T-cell (primary cell): Measurements from ENCODE around the gene RBBP5. TPM values are rescaled to one million over a fixed set of nuclear protein-coding genes. Genes with fewer than 3 reads are reported as not detected.

ENCODE experiments used
- ATAC-seq, 4 experiments: fragments of 200-7000 bp in 3 of 4; fragments of 150-1000 bp in 1 of 4; cut with Tn5 transposase; replicated peaks in 1 of 4; 1 replicate in 3 of 4; 2 replicates in 1 of 4; pipeline ENCODE4 v1.10.0; 2021; ENCODE audit warnings: moderate library complexity in 3 of 4, mild to moderate bottlenecking in 2 of 4, moderate number of reproducible peaks in 1 of 4
- CTCF ChIA-PET, 2 donors: fragments of 300-600 bp; sonication (Branson Sonifier 250); formaldehyde crosslinking; loops; one replicate each; lab custom pipeline; 2022; ENCODE audit warnings: antibody characterized with exemption in 2 of 2; lab: Charles Lee
- POLR2A ChIA-PET, 2 donors: fragments of 300-600 bp; sonication (Branson Sonifier 250); formaldehyde crosslinking; loops; one replicate each; lab custom pipeline; 2022; ENCODE audit warnings: antibody characterized with exemption in 2 of 2; lab: Charles Lee
- DNase-seq, 35 experiments: peaks; one replicate each; pipeline versions ENCODE4 v3.0.0 to v3.0.0-alpha.2; 2013 to 2023
- H3K27ac ChIP-seq: one replicate; pipeline ENCODE4 v1.5.1; 2013; ENCODE audit warnings: low read length
- H3K27me3 ChIP-seq, 2 experiments: replicated peaks in 1 of 2; 1 replicate in 1 of 2; 2 replicates in 1 of 2; pipeline versions ENCODE4 v1.6.1 to v1.7.0; 2013; ENCODE audit warnings: low read length in 1 of 2, mixed read lengths in 1 of 2; ENCODE audit not compliant: control insufficient read depth in 2 of 2, insufficient read depth in 2 of 2; ENCODE audit errors: extremely low read depth in 1 of 2
- H3K36me3 ChIP-seq, 2 donors: 1 replicate in 1 of 2; 2 replicates in 1 of 2; pipeline versions ENCODE4 v1.6.1 to v1.7.0; 2013; ENCODE audit warnings: low read length in 1 of 2; ENCODE audit not compliant: control insufficient read depth in 2 of 2, insufficient read depth in 1 of 2; ENCODE audit errors: extremely low read depth in 1 of 2
- H3K4me1 ChIP-seq, 2 experiments: 1 replicate in 1 of 2; 2 replicates in 1 of 2; pipeline versions ENCODE4 v1.6.1 to v1.7.0; 2013; ENCODE audit warnings: low read length in 2 of 2, mixed read lengths in 1 of 2; ENCODE audit not compliant: insufficient read depth in 2 of 2, control insufficient read depth in 1 of 2; ENCODE audit errors: extremely low read depth in 1 of 2
- H3K4me3 ChIP-seq, 2 donors: 1 replicate in 1 of 2; 2 replicates in 1 of 2; pipeline versions ENCODE4 v1.5.1 to v1.7.0; 2013; ENCODE audit warnings: mild to moderate bottlenecking in 2 of 2, low read length in 1 of 2, moderate library complexity in 1 of 2; ENCODE audit not compliant: control insufficient read depth in 1 of 2; ENCODE audit errors: extremely low read depth in 1 of 2
- H3K9me3 ChIP-seq: 2 replicates; pipeline ENCODE4 v1.7.0; 2013
- H3K27ac Mint-ChIP-seq, 2 donors: one replicate each; pipeline ENCODE4 v1.8.0; 2020 to 2021; ENCODE audit warnings: mild to moderate bottlenecking in 2 of 2, mixed read lengths in 2 of 2
- H3K27me3 Mint-ChIP-seq, 2 donors: one replicate each; pipeline ENCODE4 v1.8.0; 2021 to 2022; ENCODE audit warnings: mixed read lengths in 2 of 2
- H3K36me3 Mint-ChIP-seq: one replicate; pipeline ENCODE4 v1.8.0; 2021; ENCODE audit warnings: mixed read lengths
- H3K4me1 Mint-ChIP-seq, 3 donors: one replicate each; pipeline ENCODE4 v1.8.0; 2020 to 2022; ENCODE audit warnings: mixed read lengths in 3 of 3, mild to moderate bottlenecking in 1 of 3
- H3K4me3 Mint-ChIP-seq, 3 donors: one replicate each; pipeline ENCODE4 v1.8.0; 2020 to 2022; ENCODE audit warnings: mild to moderate bottlenecking in 3 of 3, mixed read lengths in 3 of 3, moderate library complexity in 3 of 3
- H3K9me3 Mint-ChIP-seq, 3 donors: one replicate each; pipeline ENCODE4 v1.8.0; 2020 to 2022; ENCODE audit warnings: mixed read lengths in 3 of 3
- WGBS: methylation state at CpG from one replicate; pipeline ENCODE4 v1.1.5; 2013; ENCODE audit warnings: missing lambda C conversion rate; ENCODE audit not compliant: insufficient coverage; 5-methylcytosine and 5-hydroxymethylcytosine counted together
- total RNA-seq, 35 experiments: library from RNA in 6 of 35; stranded (reverse) in 6 of 35; fragments of 120-200 nt in 1 of 35; gene quantifications; one replicate each; pipeline versions ENCODE4 v1.2.1 to v1.2.4 and lab custom pipeline; 2013 to 2026

Gene RBBP5
- total RNA-seq, 5 donors from 2014 or later (not counting 1 experiment from before 2014, with no cell fraction given), result 13.9 to 24.3 (median 22.3) TPM

- Mint-ChIP-seq H3K27me3 (no peaks in the 10 kb centered on the region), H3K9me3 (no peaks in the 10 kb centered on the region), H3K4me3 (no peak overlapping the region), H3K36me3 (no peaks in the 10 kb centered on the region), H3K4me1 (peaks cover 6 to 12% (median 10%) of the 10 kb centered on the region in 3 donors), H3K27ac (no peak overlapping the region)
- H3K9me3 ChIP-seq, result no peaks in the 10 kb centered on the region
- no peaks in the 10 kb centered on the region for H3K36me3 ChIP-seq
- H3K27ac ChIP-seq, result no peak overlapping the region
- CTCF ChIA-PET, result no interaction called here
- H3K4me1 ChIP-seq, result peaks cover 0 to 9% of the 10 kb centered on the region in 2 experiments
- H3K27me3 ChIP-seq, result no peaks in the 10 kb centered on the region
- POLR2A ChIA-PET, result interaction anchor here in 1 of 2 donors (0.5 kb wide), 1 partner anchor 12 kb away, joined by 3 read pairs; no protein-coding TSS in a partner anchor
- no CpG with 5 or more reads among the region's 4 CpGs for WGBS
- ATAC-seq (no peak), DNase-seq (no peak)
- H3K4me3 ChIP-seq, result no peak overlapping the region
Observed at GRCh38 chr1:205140113-205140512, 18.3 kb upstream of the RBBP5 start.

- Mint-ChIP-seq H3K36me3 (no peaks in the 10 kb centered on the region), H3K4me1 (peaks cover 6 to 12% (median 10%) of the 10 kb centered on the region in 3 donors), H3K27me3 (no peaks in the 10 kb centered on the region), H3K9me3 (no peaks in the 10 kb centered on the region), H3K4me3 (no peak overlapping the region), H3K27ac (no peak overlapping the region)
- H3K36me3 ChIP-seq, result no peaks in the 10 kb centered on the region
- no peak overlapping the region for H3K4me3 ChIP-seq
- 70% methylated on average over 1 of the region's 3 CpGs for WGBS
- H3K27me3 ChIP-seq, result no peaks in the 10 kb centered on the region
- no peak overlapping the region for H3K27ac ChIP-seq
- H3K4me1 ChIP-seq, result peaks cover 0 to 9% of the 10 kb centered on the region in 2 experiments
- no peaks in the 10 kb centered on the region for H3K9me3 ChIP-seq
- DNase-seq, result no peak
- CTCF ChIA-PET, result no interaction called here
- no peak for ATAC-seq
- POLR2A ChIA-PET, result no interaction called here
Observed at GRCh38 chr1:205137901-205138300, 16.1 kb upstream of the RBBP5 start.

GRCh38 chr1:205133287-205133686, 11.5 kb upstream of the RBBP5 start:
- H3K27ac ChIP-seq, result no peak overlapping the region
- H3K27me3 Mint-ChIP-seq, result no peaks in the 10 kb centered on the region
- no peak for DNase-seq
- H3K36me3 ChIP-seq, result no peaks in the 10 kb centered on the region
- no peak for ATAC-seq
- H3K9me3 Mint-ChIP-seq, result no peaks in the 10 kb centered on the region
- CTCF ChIA-PET, result no interaction called here
- WGBS, result no CpG with 5 or more reads among the region's 1 CpG
- no peaks in the 10 kb centered on the region for H3K4me1 Mint-ChIP-seq
- H3K27ac Mint-ChIP-seq, result no peak overlapping the region
- H3K36me3 Mint-ChIP-seq, result no peaks in the 10 kb centered on the region
- POLR2A ChIA-PET, result no interaction called here
- H3K4me3 Mint-ChIP-seq, result no peak overlapping the region
- no peak overlapping the region for H3K4me3 ChIP-seq
- H3K27me3 ChIP-seq, result peaks cover 0 to 6% of the 10 kb centered on the region in 2 experiments
- no peaks in the 10 kb centered on the region for H3K9me3 ChIP-seq
- no peaks in the 10 kb centered on the region for H3K4me1 ChIP-seq

- Mint-ChIP-seq H3K4me1 (peaks cover 0 to 2% (median 0%) of the 10 kb centered on the region in 3 donors), H3K9me3 (no peaks in the 10 kb centered on the region), H3K27me3 (no peaks in the 10 kb centered on the region), H3K36me3 (no peaks in the 10 kb centered on the region), H3K27ac (no peak overlapping the region), H3K4me3 (no peak overlapping the region)
- WGBS, result 100% methylated on average over 1 of the region's 4 CpGs
- CTCF ChIA-PET, result no interaction called here
- H3K4me1 ChIP-seq, result no peaks in the 10 kb centered on the region
- ATAC-seq (no peak), DNase-seq (no peak)
- no peaks in the 10 kb centered on the region for H3K36me3 ChIP-seq
- no peak overlapping the region for H3K4me3 ChIP-seq
- no peaks in the 10 kb centered on the region for H3K9me3 ChIP-seq
- POLR2A ChIA-PET, result no interaction called here
- peaks cover 0 to 6% of the 10 kb centered on the region in 2 experiments for H3K27me3 ChIP-seq
- no peak overlapping the region for H3K27ac ChIP-seq
Observed at GRCh38 chr1:205129447-205130029, 7.8 kb upstream of the RBBP5 start.

- POLR2A ChIA-PET, result interaction anchor here in 1 of 2 donors (0.7 kb wide), 1 partner anchor 12 kb away, joined by 3 read pairs; no protein-coding TSS in a partner anchor
- CTCF ChIA-PET, result no interaction called here
- WGBS, result no CpG with 5 or more reads among the region's 2 CpGs
- no peak overlapping the region for H3K27ac Mint-ChIP-seq
- no peak overlapping the region for H3K27ac ChIP-seq
- no peaks in the 10 kb centered on the region for H3K36me3 Mint-ChIP-seq
- no peaks in the 10 kb centered on the region for H3K9me3 Mint-ChIP-seq
- H3K36me3 ChIP-seq, result no peaks in the 10 kb centered on the region
- H3K27me3 Mint-ChIP-seq, result no peaks in the 10 kb centered on the region
- H3K4me3 Mint-ChIP-seq, result no peak overlapping the region
- H3K27me3 ChIP-seq, result peaks cover 0 to 6% of the 10 kb centered on the region in 2 experiments
- peaks cover 4 to 7% (median 5%) of the 10 kb centered on the region in 3 donors for H3K4me1 Mint-ChIP-seq
- no peaks in the 10 kb centered on the region for H3K4me1 ChIP-seq
- H3K9me3 ChIP-seq, result no peaks in the 10 kb centered on the region
- H3K4me3 ChIP-seq, result no peak overlapping the region
- ATAC-seq (no peak), DNase-seq (no peak)
Observed at GRCh38 chr1:205128050-205128449, 6.3 kb upstream of the RBBP5 start.

GRCh38 chr1:205127646-205128045, 5.9 kb upstream of the RBBP5 start:
- no peak for ATAC-seq
- Histone ChIP-seq H3K27ac (no peak overlapping the region), H3K4me3 (no peak overlapping the region), H3K27me3 (peaks cover 0 to 6% of the 10 kb centered on the region in 2 experiments), H3K4me1 (peaks cover 1 to 4% of the 10 kb centered on the region in 2 experiments), H3K36me3 (no peaks in the 10 kb centered on the region), H3K9me3 (no peaks in the 10 kb centered on the region)
- no peak for DNase-seq
- Mint-ChIP-seq H3K27me3 (no peaks in the 10 kb centered on the region), H3K36me3 (no peaks in the 10 kb centered on the region), H3K9me3 (no peaks in the 10 kb centered on the region), H3K27ac (no peak overlapping the region), H3K4me3 (no peak overlapping the region), H3K4me1 (peaks cover 8 to 11% (median 9%) of the 10 kb centered on the region in 3 donors)
- CTCF ChIA-PET, result no interaction called here
- WGBS, result no CpG with 5 or more reads among the region's 3 CpGs
- POLR2A ChIA-PET, result interaction anchor here in 1 of 2 donors (0.7 kb wide), 1 partner anchor 13 kb away, joined by 3 read pairs; no protein-coding TSS in a partner anchor
